ENCODE measurements around the gene CNGB1. TPM values are rescaled to one million over a fixed set of nuclear protein-coding genes. Genes with fewer than 3 reads are reported as not detected.

CNGB1 gene
- total and polyA plus RNA-seq, 8 donors = 0.08 to 18.0 (median 0.73) TPM; not detected in 5

DNA sequence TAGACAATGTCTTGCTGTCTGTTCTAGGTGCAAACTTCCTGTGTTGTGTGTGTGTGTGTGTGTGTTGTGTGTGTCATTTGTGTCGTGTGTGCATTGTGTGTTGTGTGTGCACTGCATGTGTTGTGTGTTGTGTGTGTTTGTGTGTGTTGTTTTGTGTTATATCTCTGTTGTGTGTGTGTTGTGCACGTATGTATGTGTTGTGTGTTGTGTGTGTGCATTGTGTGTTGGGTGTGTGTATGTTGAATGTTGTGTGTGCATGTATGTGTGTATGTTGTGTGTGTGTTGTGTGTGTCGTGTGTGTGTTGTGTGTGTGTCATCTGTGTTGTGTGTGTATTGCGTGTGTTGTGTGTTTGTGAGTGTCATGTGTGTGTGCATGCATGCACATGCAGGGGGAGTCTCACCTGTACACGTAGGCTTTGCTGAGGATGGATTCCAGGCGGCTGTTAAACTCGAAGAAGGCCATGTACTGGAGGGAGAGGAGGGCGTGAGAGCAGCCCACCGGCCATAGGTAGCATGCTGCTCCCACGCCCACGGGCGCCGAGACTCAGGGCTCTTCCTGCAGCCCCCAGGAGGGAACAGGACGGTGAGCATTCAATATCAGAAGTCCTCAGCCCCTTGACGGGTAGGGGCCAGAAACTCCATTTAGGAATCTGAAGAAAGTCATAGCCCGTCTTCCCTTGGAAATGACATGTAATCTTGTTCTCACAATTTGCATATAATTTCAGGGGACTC is 58.2 kb downstream of the CNGB1 start:
- Histone ChIP-seq H3K9me3 (no peaks in the 10 kb centered on the region), H3K27me3 (peaks cover 0 to 6% (median 0%) of the 10 kb centered on the region in 3 donors), H3K4me1 (no peaks in the 10 kb centered on the region), H3K27ac (no peak overlapping the region), H3K4me3 (no peak overlapping the region), H3K36me3 (no peaks in the 10 kb centered on the region)
- TF ChIP-seq POLR2AphosphoS5 (IDR thresholded peaks at IDR 0.05) (no peak), POLR2A (IDR thresholded peaks at IDR 0.05) (no peak), EP300 (IDR thresholded peaks at IDR 0.05) (no peak)
- TF ChIP-seq, protein P1, sequence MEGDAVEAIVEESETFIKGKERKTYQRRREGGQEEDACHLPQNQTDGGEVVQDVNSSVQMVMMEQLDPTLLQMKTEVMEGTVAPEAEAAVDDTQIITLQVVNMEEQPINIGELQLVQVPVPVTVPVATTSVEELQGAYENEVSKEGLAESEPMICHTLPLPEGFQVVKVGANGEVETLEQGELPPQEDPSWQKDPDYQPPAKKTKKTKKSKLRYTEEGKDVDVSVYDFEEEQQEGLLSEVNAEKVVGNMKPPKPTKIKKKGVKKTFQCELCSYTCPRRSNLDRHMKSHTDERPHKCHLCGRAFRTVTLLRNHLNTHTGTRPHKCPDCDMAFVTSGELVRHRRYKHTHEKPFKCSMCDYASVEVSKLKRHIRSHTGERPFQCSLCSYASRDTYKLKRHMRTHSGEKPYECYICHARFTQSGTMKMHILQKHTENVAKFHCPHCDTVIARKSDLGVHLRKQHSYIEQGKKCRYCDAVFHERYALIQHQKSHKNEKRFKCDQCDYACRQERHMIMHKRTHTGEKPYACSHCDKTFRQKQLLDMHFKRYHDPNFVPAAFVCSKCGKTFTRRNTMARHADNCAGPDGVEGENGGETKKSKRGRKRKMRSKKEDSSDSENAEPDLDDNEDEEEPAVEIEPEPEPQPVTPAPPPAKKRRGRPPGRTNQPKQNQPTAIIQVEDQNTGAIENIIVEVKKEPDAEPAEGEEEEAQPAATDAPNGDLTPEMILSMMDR (IDR thresholded peaks at IDR 0.05) = no peak
- WGBS, 5 donors = 74 to 83% (median 81%) methylated on average over 16 of the region's 16 CpGs
- DNase-seq = no peak
- intact Hi-C loops (cut with DNase I; ENCODE audit: low total_unique reads) = no loop called here

DNA sequence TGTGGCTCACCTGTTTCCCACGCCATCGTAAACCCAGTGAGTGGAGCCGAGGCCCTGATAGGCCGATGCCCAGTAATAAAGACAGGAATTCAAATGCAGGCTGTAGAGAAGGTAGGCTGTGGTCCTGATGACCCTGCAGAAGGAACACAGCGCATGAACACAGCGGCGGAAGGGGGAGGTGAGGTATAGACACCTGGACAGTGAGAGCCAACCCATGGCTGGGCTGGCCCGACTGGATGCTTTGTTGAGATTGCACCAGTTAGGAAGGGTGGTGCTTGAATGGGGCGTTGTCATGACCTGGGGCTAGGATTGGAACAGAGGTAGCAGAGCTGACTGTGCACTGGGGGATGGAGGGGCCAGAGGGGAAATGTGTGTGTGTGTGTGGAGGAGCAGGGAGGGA is 59.2 kb downstream of the CNGB1 start:
- intact Hi-C loops (cut with DNase I; ENCODE audit: low total_unique reads) = no loop called here
- Histone ChIP-seq H3K27me3 (peaks cover 0 to 11% (median 0%) of the 10 kb centered on the region in 3 donors), H3K9me3 (no peaks in the 10 kb centered on the region), H3K27ac (no peak overlapping the region), H3K4me3 (no peak overlapping the region), H3K4me1 (peaks cover 0 to under 1% (median 0%) of the 10 kb centered on the region in 4 donors), H3K36me3 (no peaks in the 10 kb centered on the region)
- WGBS, 5 donors = 82 to 91% (median 86%) methylated on average over 9 of the region's 9 CpGs
- no peak for DNase-seq
- TF ChIP-seq EP300 (IDR thresholded peaks at IDR 0.05) (no peak), POLR2AphosphoS5 (IDR thresholded peaks at IDR 0.05) (no peak), POLR2A (IDR thresholded peaks at IDR 0.05) (no peak)
- TF ChIP-seq, protein P1 (IDR thresholded peaks at IDR 0.05) = no peak

DNA sequence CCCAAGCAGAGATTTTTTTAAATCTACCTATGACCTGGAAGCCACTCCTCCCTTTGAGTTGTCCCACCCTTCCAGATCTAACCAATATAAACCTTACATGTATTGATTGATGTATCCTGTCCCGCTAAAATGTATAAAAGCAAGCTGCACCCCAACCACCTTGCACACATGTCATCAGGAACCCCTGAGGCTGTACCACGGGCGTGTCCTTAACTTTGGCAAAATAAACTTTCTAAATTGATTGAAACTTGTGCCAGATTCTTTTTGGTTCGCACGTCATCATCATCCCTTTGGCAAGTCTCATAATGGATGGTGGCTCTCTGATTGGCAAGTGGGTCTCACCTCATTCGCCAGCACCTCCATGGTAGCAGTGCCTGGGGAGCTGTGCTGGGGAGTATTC is 60.2 kb downstream of the CNGB1 start:
- Histone ChIP-seq H3K4me3 (no peak overlapping the region), H3K27me3 (peaks cover 0 to 21% (median 0%) of the 10 kb centered on the region in 3 donors), H3K27ac (no peak overlapping the region), H3K36me3 (no peaks in the 10 kb centered on the region), H3K9me3 (no peaks in the 10 kb centered on the region), H3K4me1 (peaks cover 0 to 7% (median 0%) of the 10 kb centered on the region in 4 donors)
- no peak for DNase-seq
- intact Hi-C loops (cut with DNase I; ENCODE audit: low total_unique reads) = no loop called here
- TF ChIP-seq EP300 (IDR thresholded peaks at IDR 0.05) = no peak
- TF ChIP-seq, protein P1 (IDR thresholded peaks at IDR 0.05) = no peak
- TF ChIP-seq POLR2A (IDR thresholded peaks at IDR 0.05) = no peak
- TF ChIP-seq POLR2AphosphoS5 (IDR thresholded peaks at IDR 0.05) = no peak
- 75 to 87% (median 79%) methylated on average over 6 of the region's 6 CpGs for WGBS, 5 donors

DNA sequence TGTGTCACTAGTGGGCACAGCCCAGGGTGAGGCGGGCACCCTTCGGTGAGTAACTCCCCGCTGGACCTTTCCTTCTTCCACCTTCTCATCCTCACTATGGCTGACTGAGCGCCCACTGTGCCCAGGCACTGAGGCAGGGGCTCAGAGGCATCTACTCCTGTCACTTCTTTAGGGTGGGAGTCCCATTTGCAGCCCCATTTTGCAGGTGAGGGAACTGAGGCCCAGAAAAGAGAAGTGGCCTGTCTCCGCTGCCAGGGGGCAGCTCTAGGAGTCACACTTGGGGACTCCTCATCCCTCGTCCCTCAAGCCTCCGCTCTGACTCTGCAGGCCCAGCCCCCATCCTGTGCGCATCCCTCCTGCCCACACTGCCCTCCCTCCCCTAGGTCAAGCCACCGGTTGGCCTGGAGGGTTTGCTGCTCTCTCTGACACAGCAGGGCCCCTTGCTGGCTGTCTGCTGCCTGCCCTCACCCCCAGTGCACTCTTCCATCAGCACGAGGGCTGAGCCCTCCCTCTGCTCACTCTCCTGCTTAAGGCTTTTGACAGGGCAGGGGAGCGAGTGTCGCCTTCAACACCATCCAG is 62.4 kb downstream of the CNGB1 start:
- 68 to 86% (median 79%) methylated on average over 12 of the region's 12 CpGs for WGBS, 5 donors
- TF ChIP-seq POLR2AphosphoS5 (IDR thresholded peaks at IDR 0.05) (no peak), EP300 (IDR thresholded peaks at IDR 0.05) (no peak), POLR2A (IDR thresholded peaks at IDR 0.05) (no peak)
- TF ChIP-seq, protein P1 (IDR thresholded peaks at IDR 0.05) = no peak
- Histone ChIP-seq H3K36me3 (no peaks in the 10 kb centered on the region), H3K4me3 (no peak overlapping the region), H3K27me3 (peaks cover 0 to 31% (median 0%) of the 10 kb centered on the region in 3 donors), H3K27ac (no peak overlapping the region), H3K9me3 (no peaks in the 10 kb centered on the region), H3K4me1 (peaks cover 0 to 7% (median 0%) of the 10 kb centered on the region in 4 donors)
- DNase-seq = no peak
- intact Hi-C loops (cut with DNase I; ENCODE audit: low total_unique reads) = no loop called here
